Activated CD4-positive, alpha-beta T cell treated with anti-CD3 and anti-CD28 coated beads for 36 hours (primary cell): ENCODE data around the gene PPP1R14D. TPM values are rescaled to one million over a fixed set of nuclear protein-coding genes. Genes with fewer than 3 reads are reported as not detected.

Source experiments
- ATAC-seq: fragments of 200-7000 bp; cut with Tn5 transposase; one replicate; pipeline ENCODE4 v1.10.0; 2021; ENCODE audit warnings: mild to moderate bottlenecking, moderate library complexity
- CTCF ChIA-PET: fragments of 350-600 bp; sonication (Branson Sonifier 250); formaldehyde crosslinking; loops from one replicate; lab custom pipeline; 2021; ENCODE audit warnings: antibody characterized with exemption; lab: Charles Lee
- POLR2A ChIA-PET: fragments of 350-600 bp; sonication (Branson Sonifier 250); formaldehyde crosslinking; loops from one replicate; lab custom pipeline; 2021; ENCODE audit warnings: antibody characterized with exemption, inconsistent platforms; lab: Charles Lee
- DNase-seq: peaks from one replicate; pipeline ENCODE4 v3.0.0-alpha.2; 2020
- H3K27ac Mint-ChIP-seq: one replicate; pipeline ENCODE4 v1.8.0; 2021; ENCODE audit warnings: mixed read lengths
- H3K27me3 Mint-ChIP-seq: one replicate; pipeline ENCODE4 v1.8.0; 2021; ENCODE audit warnings: mixed read lengths
- H3K36me3 Mint-ChIP-seq: one replicate; pipeline ENCODE4 v1.8.0; 2021; ENCODE audit warnings: low read depth, mixed read lengths
- H3K4me1 Mint-ChIP-seq: one replicate; pipeline ENCODE4 v1.8.0; 2021; ENCODE audit warnings: mixed read lengths
- H3K4me3 Mint-ChIP-seq: one replicate; pipeline ENCODE4 v1.8.0; 2021; ENCODE audit warnings: mild to moderate bottlenecking, moderate library complexity, mixed read lengths
- H3K9me3 Mint-ChIP-seq: one replicate; pipeline ENCODE4 v1.8.0; 2021; ENCODE audit warnings: low read depth, mixed read lengths
- intact Hi-C, 2 experiments: fragments of 100-400 bp; cut with DNase I in 1 of 2; cut with micrococcal nuclease in 1 of 2; formaldehyde crosslinking; loops; one replicate each; pipeline versions ENCODE4 v1.14.2 to v1.15.1; 2022 to 2024; cut with DNase I, micrococcal nuclease
- total RNA-seq, 2 experiments: library from RNA; stranded (reverse); gene quantifications; one replicate each; pipeline ENCODE4 v1.2.3, GENCODE V29; 2021

PPP1R14D gene
- total RNA-seq, 2 experiments from 2014 or later, result not detected

- Mint-ChIP-seq H3K4me3 (no peak overlapping the region), H3K9me3 (no peaks in the 10 kb centered on the region), H3K4me1 (peaks cover 2% of the 10 kb centered on the region), H3K27me3 (no peaks in the 10 kb centered on the region), H3K36me3 (no peaks in the 10 kb centered on the region), H3K27ac (no peak overlapping the region)
- intact Hi-C loops, result no loop called here
- ChIA-PET POLR2A (no interaction called here), CTCF (interaction anchor here (1.1 to 2.3 kb wide), 2 partner anchors 18 to 21 kb away, joined by 4 to 6 read pairs; no protein-coding TSS in a partner anchor)
- no peak for DNase-seq
- ATAC-seq, result no peak
Observed at GRCh38 chr15:40838756-40839155, 10.2 kb upstream of the PPP1R14D start.

GRCh38 chr15:40836020-40836419 is 7.5 kb upstream of the PPP1R14D start:
- Mint-ChIP-seq H3K4me3 (no peak overlapping the region), H3K27ac (no peak overlapping the region), H3K4me1 (no peaks in the 10 kb centered on the region), H3K9me3 (no peaks in the 10 kb centered on the region), H3K27me3 (no peaks in the 10 kb centered on the region), H3K36me3 (no peaks in the 10 kb centered on the region)
- intact Hi-C loops, result no loop called here
- DNase-seq, result no peak
- POLR2A ChIA-PET, result no interaction called here
- CTCF ChIA-PET, result interaction anchor here (1.4 kb wide), 1 partner anchor 11 kb away, joined by 3 read pairs; no protein-coding TSS in a partner anchor
- no peak for ATAC-seq

GRCh38 chr15:40832903-40833302 is 4.4 kb upstream of the PPP1R14D start:
- intact Hi-C loops, result no loop called here
- POLR2A ChIA-PET, result no interaction called here
- CTCF ChIA-PET, result no interaction called here

GRCh38 chr15:40831861-40832260 is 3.4 kb upstream of the PPP1R14D start:
- intact Hi-C loops, result no loop called here
- H3K27me3 Mint-ChIP-seq, result no peaks in the 10 kb centered on the region
- no peak overlapping the region for H3K27ac Mint-ChIP-seq
- no peak overlapping the region for H3K4me3 Mint-ChIP-seq
- no peaks in the 10 kb centered on the region for H3K4me1 Mint-ChIP-seq
- CTCF ChIA-PET, result no interaction called here
- POLR2A ChIA-PET, result no interaction called here
- H3K36me3 Mint-ChIP-seq, result no peaks in the 10 kb centered on the region
- DNase-seq (no peak), ATAC-seq (no peak)
- no peaks in the 10 kb centered on the region for H3K9me3 Mint-ChIP-seq

More at GRCh38 chr15:40832903-40833302, 4.4 kb upstream of the PPP1R14D start:
- H3K4me1 Mint-ChIP-seq, result no peaks in the 10 kb centered on the region
- DNase-seq (no peak), ATAC-seq (no peak)
- H3K27ac Mint-ChIP-seq, result no peak overlapping the region
- no peaks in the 10 kb centered on the region for H3K27me3 Mint-ChIP-seq
- no peak overlapping the region for H3K4me3 Mint-ChIP-seq
- H3K9me3 Mint-ChIP-seq, result no peaks in the 10 kb centered on the region
- H3K36me3 Mint-ChIP-seq, result no peaks in the 10 kb centered on the region

GRCh38 chr15:40830884-40831283 is 2.4 kb upstream of the PPP1R14D start:
- intact Hi-C loops, result no loop called here
- no peaks in the 10 kb centered on the region for H3K9me3 Mint-ChIP-seq
- no peaks in the 10 kb centered on the region for H3K4me1 Mint-ChIP-seq
- POLR2A ChIA-PET, result no interaction called here
- no peak overlapping the region for H3K27ac Mint-ChIP-seq
- ATAC-seq (no peak), DNase-seq (no peak)
- H3K36me3 Mint-ChIP-seq, result no peaks in the 10 kb centered on the region
- H3K27me3 Mint-ChIP-seq, result no peaks in the 10 kb centered on the region
- CTCF ChIA-PET, result interaction anchor here (0.7 kb wide), 2 partner anchors 304 to 502 kb away, joined by 3 read pairs; no protein-coding TSS in a partner anchor
- H3K4me3 Mint-ChIP-seq, result no peak overlapping the region

GRCh38 chr15:40829115-40829514 is 607 bp upstream of the PPP1R14D start:
- intact Hi-C loops, result no loop called here
- H3K36me3 Mint-ChIP-seq, result no peaks in the 10 kb centered on the region
- no peak overlapping the region for H3K27ac Mint-ChIP-seq
- ATAC-seq, result no peak
- no peak for DNase-seq
- H3K4me3 Mint-ChIP-seq, result no peak overlapping the region
- H3K27me3 Mint-ChIP-seq, result peaks cover 2% of the 10 kb centered on the region
- ChIA-PET CTCF (no interaction called here), POLR2A (no interaction called here)
- no peaks in the 10 kb centered on the region for H3K4me1 Mint-ChIP-seq
- no peaks in the 10 kb centered on the region for H3K9me3 Mint-ChIP-seq

GRCh38 chr15:40826423-40827075 is 2.0 kb downstream of the PPP1R14D start:
- DNase-seq (no peak), ATAC-seq (no peak)
- H3K4me3 Mint-ChIP-seq, result no peak overlapping the region
- intact Hi-C loops, result no loop called here
- H3K4me1 Mint-ChIP-seq, result no peaks in the 10 kb centered on the region
- H3K36me3 Mint-ChIP-seq, result no peaks in the 10 kb centered on the region
- H3K27ac Mint-ChIP-seq, result no peak overlapping the region
- H3K9me3 Mint-ChIP-seq, result no peaks in the 10 kb centered on the region
- ChIA-PET POLR2A (no interaction called here), CTCF (interaction anchor here (0.9 kb wide), 1 partner anchor 30 kb away, joined by 3 read pairs; no protein-coding TSS in a partner anchor)
- H3K27me3 Mint-ChIP-seq, result peaks cover 2% of the 10 kb centered on the region

GRCh38 chr15:40825661-40826422 is 2.7 kb downstream of the PPP1R14D start:
- Mint-ChIP-seq H3K4me3 (no peak overlapping the region), H3K27me3 (peaks cover 2% of the 10 kb centered on the region), H3K36me3 (no peaks in the 10 kb centered on the region), H3K9me3 (no peaks in the 10 kb centered on the region), H3K27ac (no peak overlapping the region), H3K4me1 (no peaks in the 10 kb centered on the region)
- intact Hi-C loops, result no loop called here
- ChIA-PET CTCF (interaction anchor here (0.9 kb wide), 1 partner anchor 31 kb away, joined by 3 read pairs; no protein-coding TSS in a partner anchor), POLR2A (no interaction called here)
- no peak for ATAC-seq
- no peak for DNase-seq

- DNase-seq (no peak), ATAC-seq (peak; percentile 69)
- no peaks in the 10 kb centered on the region for H3K36me3 Mint-ChIP-seq
- POLR2A ChIA-PET, result interaction anchor here (0.6 kb wide), 1 partner anchor 441 kb away, joined by 5 read pairs; the partner anchor contains the start of gene KNSTRN
- no peak overlapping the region for H3K4me3 Mint-ChIP-seq
- CTCF ChIA-PET, result interaction anchor here (0.6 to 1.0 kb wide), 4 partner anchors 34 to 108 kb away, joined by 3 to 4 read pairs (median 3); no protein-coding TSS in a partner anchor
- H3K27ac Mint-ChIP-seq, result no peak overlapping the region
- H3K4me1 Mint-ChIP-seq, result no peaks in the 10 kb centered on the region
- intact Hi-C loops, result no loop called here
- H3K27me3 Mint-ChIP-seq, result peaks cover 2% of the 10 kb centered on the region
- H3K9me3 Mint-ChIP-seq, result no peaks in the 10 kb centered on the region
Observed at GRCh38 chr15:40823572-40824343, 4.8 kb downstream of the PPP1R14D start.

GRCh38 chr15:40821195-40821594 is 7.3 kb downstream of the PPP1R14D start:
- DNase-seq (no peak), ATAC-seq (no peak)
- Mint-ChIP-seq H3K27ac (no peak overlapping the region), H3K4me1 (no peaks in the 10 kb centered on the region), H3K27me3 (peaks cover 2% of the 10 kb centered on the region), H3K4me3 (no peak overlapping the region), H3K36me3 (no peaks in the 10 kb centered on the region), H3K9me3 (no peaks in the 10 kb centered on the region)
- ChIA-PET POLR2A (no interaction called here), CTCF (interaction anchor here (0.6 kb wide), 1 partner anchor 233 kb away, joined by 4 read pairs; no protein-coding TSS in a partner anchor)
- intact Hi-C loops, result no loop called here

GRCh38 chr15:40819048-40819447 is 9.5 kb downstream of the PPP1R14D start:
- peaks cover 6% of the 10 kb centered on the region for H3K36me3 Mint-ChIP-seq
- no peak overlapping the region for H3K4me3 Mint-ChIP-seq
- intact Hi-C loops, result no loop called here
- H3K4me1 Mint-ChIP-seq, result no peaks in the 10 kb centered on the region
- no peak for DNase-seq
- ATAC-seq, result no peak
- no peaks in the 10 kb centered on the region for H3K9me3 Mint-ChIP-seq
- no peaks in the 10 kb centered on the region for H3K27me3 Mint-ChIP-seq
- POLR2A ChIA-PET, result no interaction called here
- H3K27ac Mint-ChIP-seq, result no peak overlapping the region
- CTCF ChIA-PET, result interaction anchor here (0.9 kb wide), 1 partner anchor 86 kb away, joined by 3 read pairs; no protein-coding TSS in a partner anchor
